ENCODE measurements around the gene CDSN. TPM values are rescaled to one million over a fixed set of nuclear protein-coding genes. Genes with fewer than 3 reads are reported as not detected.

The CDSN gene
- total RNA-seq, 1 experiment from 2014 or later = 0.12 TPM

DNA sequence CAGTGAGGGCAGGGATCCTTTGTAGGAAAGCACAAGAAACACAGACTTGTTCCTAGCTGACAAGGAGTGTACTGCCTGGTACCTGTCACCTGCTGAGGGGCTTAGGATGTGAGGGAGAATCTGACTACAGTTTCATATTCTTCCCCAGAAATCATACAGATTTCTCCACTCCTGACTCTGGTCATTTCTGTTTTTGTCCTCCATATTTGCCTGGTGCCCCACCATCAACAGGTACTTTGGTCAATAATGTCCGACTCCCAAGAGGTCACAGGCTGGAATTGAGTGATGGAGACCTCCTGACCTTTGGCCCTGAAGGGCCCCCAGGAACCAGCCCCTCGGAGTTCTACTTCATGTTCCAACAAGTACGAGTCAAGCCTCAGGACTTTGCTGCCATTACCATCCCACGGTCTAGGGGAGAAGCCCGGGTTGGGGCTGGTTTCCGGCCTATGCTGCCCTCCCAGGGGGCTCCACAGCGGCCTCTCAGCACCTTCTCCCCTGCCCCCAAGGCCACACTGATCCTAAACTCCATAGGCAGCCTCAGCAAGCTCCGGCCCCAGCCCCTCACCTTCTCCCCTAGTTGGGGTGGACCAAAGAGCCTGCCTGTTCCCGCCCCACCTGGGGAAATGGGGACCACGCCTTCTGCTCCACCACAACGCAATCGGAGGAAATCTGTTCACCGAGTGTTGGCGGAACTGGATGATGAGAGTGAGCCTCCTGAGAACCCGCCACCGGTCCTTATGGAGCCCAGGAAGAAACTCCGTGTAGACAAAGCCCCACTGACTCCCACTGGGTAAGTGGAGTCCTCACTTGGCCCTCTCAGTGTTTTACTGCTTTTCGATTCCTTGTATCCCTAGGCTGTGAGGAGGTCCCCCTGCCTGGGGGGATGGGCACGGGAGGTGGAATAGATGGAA is 41.2 kb upstream of the CDSN start:
- peaks cover 18 to 28% of the 10 kb centered on the region in 2 experiments for H3K4me1 ChIP-seq (ENCODE audit: control insufficient read depth in 1 of 2, insufficient read depth in 2 of 2, low read length in 2 of 2)
- intact Hi-C loops (cut with micrococcal nuclease) = no loop called here
- no peak overlapping the region for H3K4me3 ChIP-seq (replicated peaks in 1 of 2; ENCODE audit: low read depth in 1 of 2, low read length in 2 of 2)
- ChIA-PET RAD21 (ENCODE audit: low non-redundant PET in 1 of 2, low total read pairs in 2 of 2, uncharacterized antibody in 2 of 2, unreplicated experiment in 2 of 2) (no interaction called here), CTCF (no interaction called here), POLR2A (no interaction called here)
- no peak overlapping the region for H3K9ac ChIP-seq (ENCODE audit: low read length)
- TF ChIP-seq CEBPB (IDR thresholded peaks at IDR 0.05; ENCODE audit: low read depth) = no peak
- no peak for TF ChIP-seq YY1 (IDR thresholded peaks at IDR 0.05; ENCODE audit: extremely low read depth, insufficient replicate concordance, low read depth, low read length)
- TF ChIP-seq, protein P1, sequence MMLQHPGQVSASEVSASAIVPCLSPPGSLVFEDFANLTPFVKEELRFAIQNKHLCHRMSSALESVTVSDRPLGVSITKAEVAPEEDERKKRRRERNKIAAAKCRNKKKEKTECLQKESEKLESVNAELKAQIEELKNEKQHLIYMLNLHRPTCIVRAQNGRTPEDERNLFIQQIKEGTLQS (IDR thresholded peaks at IDR 0.05) = no peak
- TF ChIP-seq SP1 (IDR thresholded peaks at IDR 0.05; ENCODE audit: low read depth) = no peak
- TF ChIP-seq SRF (IDR thresholded peaks at IDR 0.05; ENCODE audit: low read depth) = no peak
- no peak for TF ChIP-seq EZH2phosphoT487 (IDR thresholded peaks at IDR 0.05; ENCODE audit: borderline replicate concordance)
- no peak for ATAC-seq
- no peaks in the 10 kb centered on the region for H3K27me3 ChIP-seq (ENCODE audit: insufficient read depth, low read length)
- no peak overlapping the region for H3K27ac ChIP-seq (ENCODE audit: low read depth, low read length)
- BruUV-seq (replicated peaks) = no TSS peak
- H3K79me2 ChIP-seq (ENCODE audit: insufficient read depth, low read length) = peaks cover 9% of the 10 kb centered on the region
- no peak overlapping the region for H3K4me2 ChIP-seq (ENCODE audit: low read length)
- H3K9me2 ChIP-seq (ENCODE audit: insufficient read depth) = no peaks in the 10 kb centered on the region
- H2AFZ ChIP-seq (ENCODE audit: low read depth, low read length, poor library complexity, severe bottlenecking) = no peak overlapping the region
- DNase-seq (ENCODE audit: low read depth, low spot score) = no peak
- peaks cover 3 to 12% of the 10 kb centered on the region in 2 experiments; a peak in 3 of 4 replicates for H3K36me3 ChIP-seq (ENCODE audit: control insufficient read depth in 1 of 2, insufficient read depth in 2 of 2, low read length in 2 of 2)
- H3K9me3 ChIP-seq (ENCODE audit: control insufficient read depth in 1 of 2, insufficient read depth in 1 of 2, low read depth in 1 of 2, low read length in 2 of 2) = no peaks in the 10 kb centered on the region
- no peaks in the 10 kb centered on the region for H4K20me1 ChIP-seq (ENCODE audit: insufficient read depth)
